Measurements from ENCODE around the gene MYO3B.
"Not testable (repeated sequence)": the region's sequence is repeated elsewhere in the genome, so short reads cannot be mapped to it uniquely, and the experiment has no call there.

Gene MYO3B

GRCh38 chr2:170446078-170446477, 268.1 kb downstream of the MYO3B start:
- no peak for DNase-seq

GRCh38 chr2:170449034-170449433, 271.1 kb downstream of the MYO3B start:
- no peak for DNase-seq

- DNase-seq = no peak
These were observed 276.8 kb downstream of the MYO3B start for GRCh38 chr2:170454471-170455372.

- DNase-seq = no peak
These were observed 277.9 kb downstream of the MYO3B start for GRCh38 chr2:170455617-170456426.

- no peak for DNase-seq
These were observed 279.0 kb downstream of the MYO3B start for GRCh38 chr2:170456914-170457313.

GRCh38 chr2:170457742-170458141, 279.8 kb downstream of the MYO3B start:
- DNase-seq = no peak

- DNase-seq = peak; percentile 6
These were observed 283.9 kb downstream of the MYO3B start for GRCh38 chr2:170461889-170462288.

- peak; percentile 40 for DNase-seq
These were observed 284.7 kb downstream of the MYO3B start for GRCh38 chr2:170462433-170463205.

GRCh38 chr2:170463206-170463537, 285.2 kb downstream of the MYO3B start:
- no peak for DNase-seq

GRCh38 chr2:170464268-170464667, 286.3 kb downstream of the MYO3B start:
- DNase-seq = no peak

- no peak for DNase-seq
These were observed 287.3 kb downstream of the MYO3B start for GRCh38 chr2:170465241-170465640.

- peak; percentile 1 for DNase-seq
These were observed 288.7 kb downstream of the MYO3B start for GRCh38 chr2:170466632-170467031.

- peak; percentile 7 for DNase-seq
These were observed 289.8 kb downstream of the MYO3B start for GRCh38 chr2:170467568-170468422.

- no peak for DNase-seq
These were observed 290.6 kb downstream of the MYO3B start for GRCh38 chr2:170468557-170468956.

GRCh38 chr2:170472498-170472897, 294.6 kb downstream of the MYO3B start:
- not testable (repeated sequence) for DNase-seq

GRCh38 chr2:170475878-170476277, 297.9 kb downstream of the MYO3B start:
- no peak for DNase-seq

GRCh38 chr2:170477630-170478029, 299.7 kb downstream of the MYO3B start:
- DNase-seq = no peak

GRCh38 chr2:170481201-170481600, 303.3 kb downstream of the MYO3B start:
- no peak for DNase-seq

GRCh38 chr2:170484552-170484951, 306.6 kb downstream of the MYO3B start:
- no peak for DNase-seq

- no peak for DNase-seq
These were observed 307.5 kb downstream of the MYO3B start for GRCh38 chr2:170485254-170486026.

GRCh38 chr2:170486730-170487129, 308.8 kb downstream of the MYO3B start:
- no peak for DNase-seq

Measured in NCI-H69 (cell line).